Effector CD4-positive, alpha-beta T cell (primary cell): Measurements from ENCODE around the gene SOX9.

Experiments used
- DNase-seq: peaks from one replicate; pipeline ENCODE4 v3.0.0-alpha.2; 2020

The SOX9 gene

GRCh38 chr17:72163474-72163873 lies 42.7 kb downstream of the SOX9 start:
- no peak for DNase-seq

GRCh38 chr17:72164158-72164739 lies 43.4 kb downstream of the SOX9 start:
- DNase-seq: no peak

- no peak for DNase-seq
Observed at GRCh38 chr17:72165192-72165866, 44.5 kb downstream of the SOX9 start.

GRCh38 chr17:72165867-72166439 lies 45.1 kb downstream of the SOX9 start:
- no peak for DNase-seq

- DNase-seq: no peak
Observed at GRCh38 chr17:72167593-72167992, 46.8 kb downstream of the SOX9 start.

- DNase-seq: no peak
Observed at GRCh38 chr17:72169823-72170222, 49.0 kb downstream of the SOX9 start.

- DNase-seq: no peak
Observed at GRCh38 chr17:72171703-72172667, 51.2 kb downstream of the SOX9 start.

GRCh38 chr17:72173499-72174116 lies 52.8 kb downstream of the SOX9 start:
- DNase-seq: no peak

- DNase-seq: no peak
Observed at GRCh38 chr17:72175263-72175662, 54.4 kb downstream of the SOX9 start.
